ENCODE data around the gene ATP2A2. TPM values are rescaled to one million over a fixed set of nuclear protein-coding genes. Genes with fewer than 3 reads are reported as not detected.
"Not testable (repeated sequence)": the region's sequence is repeated elsewhere in the genome, so short reads cannot be mapped to it uniquely, and the experiment has no call there.

ATP2A2 gene
- total and polyA plus RNA-seq, 3 experiments from 2014 or later: 4.8 to 199 (median 199) TPM

DNA sequence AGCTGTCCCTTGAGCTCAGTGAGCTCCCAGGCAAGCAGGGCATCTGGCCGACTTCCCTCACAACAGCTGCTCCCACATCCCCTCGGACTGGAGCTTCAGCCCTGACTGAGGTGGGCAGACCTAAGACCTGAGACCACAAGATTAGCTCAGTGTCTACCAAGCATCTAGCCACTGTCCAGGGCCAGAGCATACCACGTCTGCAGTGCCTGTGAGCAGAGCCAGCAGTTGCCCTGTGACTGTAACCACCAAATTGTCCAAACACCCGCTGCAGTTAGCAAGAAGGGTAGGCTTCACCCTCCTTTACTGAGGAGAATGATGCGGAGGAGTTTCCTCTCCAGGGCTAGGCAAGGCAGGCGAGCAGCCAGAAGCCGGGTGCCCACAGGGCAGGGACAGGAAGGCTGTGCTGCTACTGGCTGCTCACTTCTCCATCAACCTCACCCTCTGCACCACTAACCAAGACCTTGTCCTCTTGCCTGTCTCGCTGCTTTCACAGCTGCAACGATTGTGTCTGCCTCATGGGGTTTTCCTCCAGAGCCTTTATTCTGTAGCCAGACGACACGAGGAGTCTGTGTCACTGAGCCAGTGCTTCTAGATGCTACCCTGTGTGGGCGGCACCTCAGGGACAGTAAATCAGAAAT, 68.6 kb downstream of the ATP2A2 start:
- peak overlapping the region in 7 of 8 donors; percentile 7 to 78 (median 66) for H3K27ac Mint-ChIP-seq
- DNase-seq: peak in 1 of 5 donors; percentile 55
- peaks cover 22% of the 10 kb centered on the region for H3K36me3 ChIP-seq (ENCODE audit: insufficient read depth, low read length)
- no peaks in the 10 kb centered on the region for H3K9me3 ChIP-seq (ENCODE audit: low read length)
- H3K27me3 ChIP-seq (ENCODE audit: insufficient read depth, low read length, poor library complexity, severe bottlenecking): no peaks in the 10 kb centered on the region
- peaks cover 18% of the 10 kb centered on the region for H3K4me1 ChIP-seq (ENCODE audit: insufficient read depth, low read length)
- no peaks in the 10 kb centered on the region for H3K27me3 Mint-ChIP-seq
- H3K36me3 Mint-ChIP-seq: peaks cover 18 to 47% (median 19%) of the 10 kb centered on the region in 3 donors
- H3K4me3 Mint-ChIP-seq: no peak overlapping the region
- no peaks in the 10 kb centered on the region for H3K9me3 Mint-ChIP-seq
- no peak overlapping the region for H3K4me3 ChIP-seq (ENCODE audit: low read length)
- CTCF ChIA-PET: interaction anchor here (1.0 kb wide), 1 partner anchor 82 kb away, joined by 3 read pairs; no protein-coding TSS in a partner anchor
- H3K27ac ChIP-seq (ENCODE audit: low read depth, low read length): no peak overlapping the region
- POLR2A ChIA-PET: interaction anchor here (0.6 kb wide), 2 partner anchors 82 to 530 kb away, joined by 4 to 5 read pairs; no protein-coding TSS in a partner anchor
- peaks cover 10 to 25% (median 20%) of the 10 kb centered on the region in 3 donors for H3K4me1 Mint-ChIP-seq

DNA sequence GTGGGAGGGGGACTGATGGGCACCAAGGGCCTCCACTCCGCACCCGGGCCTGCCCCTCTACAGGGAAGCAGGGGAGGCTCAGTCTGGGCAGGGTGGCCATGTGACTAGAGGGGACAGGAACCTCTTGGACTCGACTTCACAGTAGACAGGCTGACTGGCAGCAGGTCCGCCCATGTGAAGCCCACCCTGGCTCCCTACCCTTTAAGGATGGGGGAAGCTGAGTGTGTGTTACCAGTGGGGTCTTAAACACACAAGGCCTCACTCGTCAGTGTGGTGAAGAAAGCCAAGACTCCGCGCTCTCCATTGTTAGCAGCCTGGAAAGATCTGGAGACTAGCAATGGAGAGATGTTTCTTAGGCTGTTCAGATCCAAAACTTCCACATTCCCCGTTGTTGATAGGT, 70.1 kb downstream of the ATP2A2 start:
- Histone ChIP-seq H3K9me3 (ENCODE audit: low read length) (no peaks in the 10 kb centered on the region), H3K27ac (ENCODE audit: low read depth, low read length) (no peak overlapping the region), H3K36me3 (ENCODE audit: insufficient read depth, low read length) (peaks cover 8% of the 10 kb centered on the region), H3K4me3 (ENCODE audit: low read length) (no peak overlapping the region), H3K27me3 (ENCODE audit: insufficient read depth, low read length, poor library complexity, severe bottlenecking) (no peaks in the 10 kb centered on the region), H3K4me1 (ENCODE audit: insufficient read depth, low read length) (peaks cover 18% of the 10 kb centered on the region)
- Mint-ChIP-seq H3K36me3 (peaks cover 11 to 32% (median 13%) of the 10 kb centered on the region in 3 donors), H3K27me3 (no peaks in the 10 kb centered on the region), H3K27ac (no peak overlapping the region), H3K9me3 (no peaks in the 10 kb centered on the region), H3K4me3 (no peak overlapping the region), H3K4me1 (peaks cover 12 to 31% (median 25%) of the 10 kb centered on the region in 3 donors)
- ChIA-PET POLR2A (interaction anchor here (0.5 kb wide), 1 partner anchor 76 kb away, joined by 3 read pairs; no protein-coding TSS in a partner anchor), CTCF (interaction anchor here (3.6 kb wide), 1 partner anchor 80 kb away, joined by 19 read pairs; no protein-coding TSS in a partner anchor)
- no peak for DNase-seq

DNA sequence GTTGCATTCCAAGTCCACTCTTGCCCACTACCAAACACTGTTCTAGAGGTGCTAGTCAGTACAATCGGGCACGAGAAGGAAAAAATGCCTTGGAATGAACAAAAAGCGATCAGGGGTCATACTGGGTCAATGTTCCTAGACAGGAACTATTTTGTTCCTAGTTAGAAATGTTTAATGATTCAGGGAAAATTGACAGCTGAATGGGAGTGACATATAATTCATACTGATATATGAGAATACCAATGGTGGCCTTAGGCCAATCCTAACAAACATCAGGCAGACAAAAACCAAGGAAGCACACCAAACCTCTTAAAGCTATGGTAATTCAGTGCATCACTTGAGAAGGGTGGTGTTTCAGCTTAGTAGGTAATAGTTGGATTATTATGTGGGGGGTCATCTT, 71.4 kb downstream of the ATP2A2 start:
- ChIA-PET CTCF (interaction anchor here (1.2 to 3.6 kb wide), 2 partner anchors 22 to 79 kb away, joined by 3 to 19 read pairs; no protein-coding TSS in a partner anchor), POLR2A (interaction anchor here (0.7 to 1.0 kb wide), 2 partner anchors 52 to 79 kb away, joined by 4 to 5 read pairs; no protein-coding TSS in a partner anchor)
- Histone ChIP-seq H3K27ac (ENCODE audit: low read depth, low read length) (no peak overlapping the region), H3K36me3 (ENCODE audit: insufficient read depth, low read length) (peaks cover 3% of the 10 kb centered on the region), H3K4me1 (ENCODE audit: insufficient read depth, low read length) (peaks cover 18% of the 10 kb centered on the region), H3K9me3 (ENCODE audit: low read length) (no peaks in the 10 kb centered on the region), H3K4me3 (ENCODE audit: low read length) (no peak overlapping the region), H3K27me3 (ENCODE audit: insufficient read depth, low read length, poor library complexity, severe bottlenecking) (no peaks in the 10 kb centered on the region)
- DNase-seq: no peak
- no peak overlapping the region for H3K4me3 Mint-ChIP-seq
- H3K9me3 Mint-ChIP-seq: no peaks in the 10 kb centered on the region
- no peak overlapping the region for H3K27ac Mint-ChIP-seq
- H3K36me3 Mint-ChIP-seq: peaks cover under 1 to 19% (median 5%) of the 10 kb centered on the region in 3 donors
- H3K4me1 Mint-ChIP-seq: peaks cover 12 to 31% (median 25%) of the 10 kb centered on the region in 3 donors
- no peaks in the 10 kb centered on the region for H3K27me3 Mint-ChIP-seq

DNA sequence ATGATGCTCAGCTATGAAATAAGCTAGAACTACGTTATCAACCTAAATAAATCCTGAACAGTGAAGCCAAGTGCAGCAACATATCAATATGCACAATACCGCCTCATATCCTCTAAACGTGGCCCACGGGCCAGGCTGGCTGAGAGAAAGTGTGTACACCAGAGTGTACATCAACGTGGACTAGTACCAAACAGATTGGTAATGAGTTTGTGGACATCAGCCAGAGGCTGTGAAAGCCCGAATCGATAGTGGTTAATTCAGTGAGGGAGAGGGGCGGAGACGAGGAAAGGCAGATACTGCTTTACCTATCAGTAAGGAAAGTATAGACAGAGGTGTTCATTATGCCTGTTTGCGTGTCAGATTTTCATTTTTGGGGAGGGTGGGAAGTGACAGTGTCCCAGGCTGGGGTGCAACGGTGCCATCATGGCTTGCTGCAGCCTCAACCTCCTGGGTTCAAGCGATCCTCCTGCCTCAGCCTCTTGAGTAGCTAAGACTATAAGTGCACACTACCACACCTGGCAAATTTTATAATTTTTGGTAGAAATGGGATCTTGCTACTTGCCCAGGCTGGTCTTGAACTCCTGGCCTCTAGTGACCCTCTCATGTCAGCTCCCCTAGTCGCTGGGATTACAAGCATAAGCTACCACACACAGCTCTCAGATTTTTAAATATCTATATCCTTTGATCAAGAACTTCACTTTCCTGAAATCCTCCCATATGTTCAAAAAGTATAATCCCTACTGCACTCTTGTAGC, 72.3 kb downstream of the ATP2A2 start:
- Histone ChIP-seq H3K27me3 (ENCODE audit: insufficient read depth, low read length, poor library complexity, severe bottlenecking) (no peaks in the 10 kb centered on the region), H3K4me3 (ENCODE audit: low read length) (no peak overlapping the region), H3K9me3 (ENCODE audit: low read length) (no peaks in the 10 kb centered on the region), H3K4me1 (ENCODE audit: insufficient read depth, low read length) (peaks cover 18% of the 10 kb centered on the region), H3K27ac (ENCODE audit: low read depth, low read length) (peak overlapping the region; percentile 18), H3K36me3 (ENCODE audit: insufficient read depth, low read length) (no peaks in the 10 kb centered on the region)
- H3K4me1 Mint-ChIP-seq: peaks cover 12 to 31% (median 25%) of the 10 kb centered on the region in 3 donors
- H3K9me3 Mint-ChIP-seq: no peaks in the 10 kb centered on the region
- no peak overlapping the region for H3K27ac Mint-ChIP-seq
- H3K27me3 Mint-ChIP-seq: no peaks in the 10 kb centered on the region
- H3K36me3 Mint-ChIP-seq: peaks cover 0 to 11% (median 3%) of the 10 kb centered on the region in 3 donors
- POLR2A ChIA-PET: interaction anchor here (0.7 to 1.0 kb wide), 2 partner anchors 34 to 78 kb away, joined by 3 to 4 read pairs; no protein-coding TSS in a partner anchor
- DNase-seq: no peak
- CTCF ChIA-PET: interaction anchor here (1.0 to 3.6 kb wide), 2 partner anchors 33 to 78 kb away, joined by 3 to 19 read pairs; no protein-coding TSS in a partner anchor
- H3K4me3 Mint-ChIP-seq: no peak overlapping the region

DNA sequence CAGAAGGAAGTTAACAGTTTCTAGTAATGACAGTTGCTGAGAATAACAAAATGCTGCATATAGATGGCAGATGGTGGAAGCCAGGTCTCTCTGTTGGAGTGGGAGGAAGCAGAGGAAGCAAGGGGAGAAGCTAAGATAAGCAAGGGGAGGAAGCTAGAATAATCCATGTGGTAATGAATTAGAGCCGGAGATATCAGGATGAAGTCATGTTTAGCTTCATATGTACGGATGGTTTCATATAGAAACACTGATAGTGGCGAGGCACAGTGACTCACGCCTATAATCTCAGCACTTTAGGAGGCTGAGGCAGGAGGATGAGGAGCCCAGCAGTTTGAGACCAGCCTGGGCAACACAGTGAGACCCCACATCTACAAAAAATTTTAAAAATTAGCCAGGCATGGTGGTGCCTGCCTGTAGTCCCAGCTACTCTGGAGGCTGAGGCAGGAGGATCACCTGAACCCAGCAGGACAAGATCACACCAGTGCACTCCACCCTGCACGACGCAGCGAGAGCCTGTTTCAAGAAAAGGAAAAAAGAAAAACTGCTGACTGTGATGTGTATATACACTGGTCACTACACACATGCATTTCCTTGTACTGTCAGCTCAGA, 73.2 kb downstream of the ATP2A2 start:
- no peak overlapping the region for H3K27ac Mint-ChIP-seq
- no peak overlapping the region for H3K4me3 ChIP-seq (ENCODE audit: low read length)
- H3K36me3 ChIP-seq (ENCODE audit: insufficient read depth, low read length): no peaks in the 10 kb centered on the region
- H3K36me3 Mint-ChIP-seq: peaks cover 0 to 5% (median 2%) of the 10 kb centered on the region in 3 donors
- no peaks in the 10 kb centered on the region for H3K9me3 ChIP-seq (ENCODE audit: low read length)
- H3K4me1 ChIP-seq (ENCODE audit: insufficient read depth, low read length): peaks cover 13% of the 10 kb centered on the region
- CTCF ChIA-PET: interaction anchor here (1.0 to 3.6 kb wide), 2 partner anchors 34 to 77 kb away, joined by 3 to 19 read pairs; no protein-coding TSS in a partner anchor
- POLR2A ChIA-PET: no interaction called here
- no peaks in the 10 kb centered on the region for H3K27me3 Mint-ChIP-seq
- no peak overlapping the region for H3K4me3 Mint-ChIP-seq
- peaks cover 10 to 28% (median 22%) of the 10 kb centered on the region in 3 donors for H3K4me1 Mint-ChIP-seq
- DNase-seq: no peak
- no peaks in the 10 kb centered on the region for H3K9me3 Mint-ChIP-seq
- no peak overlapping the region for H3K27ac ChIP-seq (ENCODE audit: low read depth, low read length)
- no peaks in the 10 kb centered on the region for H3K27me3 ChIP-seq (ENCODE audit: insufficient read depth, low read length, poor library complexity, severe bottlenecking)

DNA sequence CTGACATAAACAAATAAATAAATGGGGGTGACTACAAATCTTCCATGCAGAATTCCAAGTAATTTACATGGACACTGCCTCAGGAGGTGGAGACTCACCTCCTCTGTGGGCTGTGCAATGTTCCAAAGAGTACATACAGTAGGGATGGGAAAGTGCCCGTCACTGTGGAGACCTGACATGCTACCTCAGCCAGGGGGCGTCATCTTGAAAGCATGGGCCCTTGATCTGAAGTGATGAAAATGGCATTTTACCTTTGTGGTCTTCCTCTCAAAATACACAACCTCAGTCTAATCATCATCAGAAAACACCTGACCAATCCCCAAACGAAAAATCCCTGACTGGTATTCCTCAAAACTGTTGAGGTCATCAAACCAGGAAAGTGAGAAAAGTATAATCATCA, 74.0 kb downstream of the ATP2A2 start:
- peaks cover 6% of the 10 kb centered on the region for H3K4me1 ChIP-seq (ENCODE audit: insufficient read depth, low read length)
- Mint-ChIP-seq H3K4me3 (no peak overlapping the region), H3K9me3 (no peaks in the 10 kb centered on the region), H3K4me1 (peaks cover 3 to 20% (median 14%) of the 10 kb centered on the region in 3 donors), H3K27ac (peak overlapping the region in 1 of 8 donors; percentile 2), H3K36me3 (peaks cover 0 to 1% (median 0%) of the 10 kb centered on the region in 3 donors), H3K27me3 (no peaks in the 10 kb centered on the region)
- H3K27ac ChIP-seq (ENCODE audit: low read depth, low read length): no peak overlapping the region
- no peak overlapping the region for H3K4me3 ChIP-seq (ENCODE audit: low read length)
- H3K9me3 ChIP-seq (ENCODE audit: low read length): no peaks in the 10 kb centered on the region
- CTCF ChIA-PET: interaction anchor here (1.8 kb wide), 1 partner anchor 77 kb away, joined by 6 read pairs; no protein-coding TSS in a partner anchor
- H3K27me3 ChIP-seq (ENCODE audit: insufficient read depth, low read length, poor library complexity, severe bottlenecking): no peaks in the 10 kb centered on the region
- POLR2A ChIA-PET: no interaction called here
- no peaks in the 10 kb centered on the region for H3K36me3 ChIP-seq (ENCODE audit: insufficient read depth, low read length)
- DNase-seq: peak in 1 of 5 donors; percentile 55

DNA sequence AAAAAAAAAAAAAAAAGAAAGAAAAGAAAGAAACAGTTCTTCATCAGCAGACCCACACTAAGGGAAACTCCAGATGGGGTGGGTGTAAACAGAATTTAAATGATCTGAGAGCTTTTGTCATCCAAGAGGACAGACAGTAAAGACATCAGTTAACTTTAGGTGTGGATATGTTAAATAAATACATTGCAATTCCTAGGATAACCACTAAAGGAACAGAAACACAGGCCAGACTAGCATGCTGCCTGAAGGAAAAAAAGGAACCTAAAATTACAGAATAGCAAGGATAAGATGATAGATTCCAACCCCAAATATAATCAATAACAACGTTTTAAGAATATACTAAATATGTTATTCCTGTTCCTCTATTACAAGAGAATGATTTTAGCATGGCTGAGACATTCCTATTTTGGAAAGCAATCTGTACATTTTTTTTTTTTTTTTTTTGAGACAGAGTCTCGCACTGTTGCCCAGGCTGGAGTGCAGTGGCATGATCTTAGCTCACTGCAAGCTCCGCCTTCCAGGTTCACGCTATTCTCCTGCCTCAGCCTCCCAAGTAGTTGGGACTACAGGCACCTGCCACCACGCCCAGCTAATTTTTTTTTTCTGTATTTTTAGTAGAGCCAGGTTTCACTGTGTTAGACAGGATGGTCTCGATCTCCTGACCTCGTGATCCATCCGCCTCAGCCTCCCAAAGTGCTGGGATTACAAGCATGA, 77.5 kb downstream of the ATP2A2 start:
- H3K27me3 ChIP-seq (ENCODE audit: insufficient read depth, low read length, poor library complexity, severe bottlenecking); H3K4me3 Mint-ChIP-seq; H3K36me3 ChIP-seq (ENCODE audit: insufficient read depth, low read length); H3K36me3 Mint-ChIP-seq; H3K4me1 ChIP-seq (ENCODE audit: insufficient read depth, low read length); H3K9me3 ChIP-seq (ENCODE audit: low read length); DNase-seq; H3K27ac ChIP-seq (ENCODE audit: low read depth, low read length); POLR2A ChIA-PET; H3K9me3 Mint-ChIP-seq; H3K27me3 Mint-ChIP-seq; H3K4me3 ChIP-seq (ENCODE audit: low read length); H3K27ac Mint-ChIP-seq: not testable (repeated sequence)
- peaks cover 2 to 16% (median 12%) of the 10 kb centered on the region in 3 donors for H3K4me1 Mint-ChIP-seq
- CTCF ChIA-PET: interaction anchor here (1.4 to 1.8 kb wide), 2 partner anchors 13 to 73 kb away, joined by 4 to 9 read pairs; no protein-coding TSS in a partner anchor
